K562 (cell line): ENCODE results near the gene GPSM3. TPM values are rescaled to one million over a fixed set of nuclear protein-coding genes. Genes with fewer than 3 reads are reported as not detected.

Source experiments
- CHCHD3 ChIP-seq: fragments of 250-450 bp; sonication (Bioruptor Pico); IDR thresholded peaks from 2 replicates; pipeline ENCODE4 v2.1.2; 2022; ENCODE audit warnings: mild to moderate bottlenecking
- CSDE1 ChIP-seq, 2 experiments: fragments of 450-650 bp; IDR thresholded peaks; 2 replicates each; pipeline ENCODE4 v1.6.1; 2016; ENCODE audit warnings: mild to moderate bottlenecking in 1 of 2
- CXXC5 ChIP-seq: fragments of 250-450 bp; sonication (Bioruptor Pico); IDR thresholded peaks from 2 replicates; pipeline ENCODE4 v1.8.0; 2022; ENCODE audit warnings: inconsistent platforms, mild to moderate bottlenecking, moderate library complexity
- DIDO1 ChIP-seq: fragments of 450-650 bp; IDR thresholded peaks from 2 replicates; pipeline ENCODE4 v1.6.1; 2016; ENCODE audit warnings: low read depth, missing biosample characterization, missing genetic modification characterization
- GABPB1 ChIP-seq: sonication (generic); formaldehyde crosslinking; IDR thresholded peaks from 2 replicates; pipeline ENCODE4 v1.8.0; 2022; ENCODE audit warnings: mild to moderate bottlenecking, missing genetic modification reagents
- KDM2B ChIP-seq: fragments of 250-450 bp; sonication (Bioruptor Pico); IDR thresholded peaks from 2 replicates; pipeline ENCODE4 v1.8.0; 2021; ENCODE audit warnings: mild to moderate bottlenecking, moderate library complexity
- LARP7 ChIP-seq: fragments of 450-650 bp; IDR thresholded peaks from 2 replicates; pipeline ENCODE4 v1.6.1; 2016
- MECOM ChIP-seq: fragments of 250-450 bp; sonication (Bioruptor Pico); IDR thresholded peaks from 2 replicates; pipeline ENCODE4 v1.8.0; 2022; ENCODE audit warnings: inconsistent platforms
- NKRF ChIP-seq: fragments of 450-650 bp; IDR thresholded peaks from 2 replicates; pipeline ENCODE4 v1.6.1; 2016; ENCODE audit warnings: borderline replicate concordance
- PHF8 ChIP-seq: fragments of 200-600 bp; sonication (generic); IDR thresholded peaks from 2 replicates; pipeline ENCODE4 v1.6.1; 2012; ENCODE audit warnings: mixed run types, mild to moderate bottlenecking, inconsistent platforms, low read length, moderate library complexity, borderline replicate concordance
- STAT6 ChIP-seq: sonication (generic); formaldehyde crosslinking; IDR thresholded peaks from 2 replicates; pipeline ENCODE4 v1.8.1; 2023; ENCODE audit warnings: mild to moderate bottlenecking, missing genetic modification reagents
- TBP ChIP-seq: optimal IDR thresholded peaks from 2 replicates; pipeline ENCODE3; 2011; ENCODE audit warnings: low read depth, low read length, improper control_type of control experiment
- TGIF2 ChIP-seq: sonication (generic); formaldehyde crosslinking; IDR thresholded peaks from 2 replicates; pipeline ENCODE4 v1.8.1; 2022; ENCODE audit warnings: mild to moderate bottlenecking, missing genetic modification reagents, moderate library complexity
- ZNF561 ChIP-seq: fragments of 450-650 bp; formaldehyde crosslinking; conservative IDR thresholded peaks from 2 replicates; pipeline ENCODE4 v1.4.0; 2020; ENCODE audit warnings: mild to moderate bottlenecking, moderate library complexity
- ZNF668 ChIP-seq: fragments of 250-450 bp; sonication (Bioruptor Pico); IDR thresholded peaks from 2 replicates; pipeline ENCODE4 v1.8.0; 2022; ENCODE audit warnings: mild to moderate bottlenecking, inconsistent platforms
- polyA plus RNA-seq, 8 experiments: library from polyadenylated mRNA; depleted of rRNA in 4 of 8; stranded (reverse) in 5 of 8; unstranded in 3 of 8; fragments of >200 nt; fragmentation: Nextera tagmentation in 2 of 8; fragmentation: Illumina TruSeq in 1 of 8; extraction: Ambion mirVana in 2 of 8; extraction: Trizol in 1 of 8; gene quantifications; 2 replicates each; pipeline versions ENCODE4 v1.2.1 to v1.2.3, GENCODE V29; 2011 to 2014; ENCODE audit warnings: inconsistent platforms in 1 of 8, missing spikeins in 1 of 8
- total RNA-seq, 7 experiments: library from RNA; depleted of rRNA in 6 of 7; stranded (reverse); fragments of >200 nt in 6 of 7; fragmentation: Illumina TruSeq in 2 of 7; extraction: Trizol in 2 of 7; gene quantifications; 2 replicates each; pipeline versions ENCODE4 v1.2.1 to v1.2.3, GENCODE V29; 2011 to 2021; ENCODE audit warnings: low replicate concordance in 1 of 7
- TF ChIP-seq, protein P1 (sequence below): fragments of 250-450 bp; sonication (Bioruptor Pico); IDR thresholded peaks from 2 replicates; pipeline ENCODE4 v1.9.0; 2021; ENCODE audit warnings: mild to moderate bottlenecking, inconsistent platforms
- TF ChIP-seq, protein P2 (sequence below): fragments of 450-650 bp; formaldehyde crosslinking; IDR thresholded peaks from 2 replicates; pipeline ENCODE4 v1.4.0; 2020; ENCODE audit warnings: mild to moderate bottlenecking, moderate library complexity

Gene GPSM3
- total and polyA plus RNA-seq, 9 of the 15 experiments (the other 6 are each of a cell fraction or from before 2014, with no cell fraction given), result 5.3 to 42.6 (median 24.4) TPM

- TF ChIP-seq NKRF (no peak; the same call in 1 of the 2 replicates), STAT6 (peak; percentile 90; the same call in 1 of the 2 replicates), TGIF2 (CRISPR knock-in tag) (peak; percentile 68; the same call in 1 of the 2 replicates), ZNF668 (CRISPR knock-in tag) (no peak), CXXC5 (CRISPR knock-in tag) (peak; percentile 89), MECOM (CRISPR knock-in tag) (0 out of 2 replicates have a peak, but pooled peaks have one; percentile 34), LARP7 (0 out of 2 replicates have a peak, but pooled peaks have one; percentile 69), DIDO1 (tag) (peak; percentile 79), TBP (peak; percentile 71), CSDE1 (IDR thresholded peaks at IDR 0.05) (peak in 1 of 2 experiments; percentile 76; a peak in 2 of 4 replicates), GABPB1 (CRISPR knock-in tag) (peak; percentile 94), KDM2B (CRISPR knock-in tag) (no peak), ZNF561 (no peak), CHCHD3 (CRISPR knock-in tag) (no peak), PHF8 (peak; percentile 59; the same call in 1 of the 2 replicates)
- TF ChIP-seq, protein P1, sequence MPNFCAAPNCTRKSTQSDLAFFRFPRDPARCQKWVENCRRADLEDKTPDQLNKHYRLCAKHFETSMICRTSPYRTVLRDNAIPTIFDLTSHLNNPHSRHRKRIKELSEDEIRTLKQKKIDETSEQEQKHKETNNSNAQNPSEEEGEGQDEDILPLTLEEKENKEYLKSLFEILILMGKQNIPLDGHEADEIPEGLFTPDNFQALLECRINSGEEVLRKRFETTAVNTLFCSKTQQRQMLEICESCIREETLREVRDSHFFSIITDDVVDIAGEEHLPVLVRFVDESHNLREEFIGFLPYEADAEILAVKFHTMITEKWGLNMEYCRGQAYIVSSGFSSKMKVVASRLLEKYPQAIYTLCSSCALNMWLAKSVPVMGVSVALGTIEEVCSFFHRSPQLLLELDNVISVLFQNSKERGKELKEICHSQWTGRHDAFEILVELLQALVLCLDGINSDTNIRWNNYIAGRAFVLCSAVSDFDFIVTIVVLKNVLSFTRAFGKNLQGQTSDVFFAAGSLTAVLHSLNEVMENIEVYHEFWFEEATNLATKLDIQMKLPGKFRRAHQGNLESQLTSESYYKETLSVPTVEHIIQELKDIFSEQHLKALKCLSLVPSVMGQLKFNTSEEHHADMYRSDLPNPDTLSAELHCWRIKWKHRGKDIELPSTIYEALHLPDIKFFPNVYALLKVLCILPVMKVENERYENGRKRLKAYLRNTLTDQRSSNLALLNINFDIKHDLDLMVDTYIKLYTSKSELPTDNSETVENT (CRISPR knock-in tag), result no peak
- TF ChIP-seq, protein P2, sequence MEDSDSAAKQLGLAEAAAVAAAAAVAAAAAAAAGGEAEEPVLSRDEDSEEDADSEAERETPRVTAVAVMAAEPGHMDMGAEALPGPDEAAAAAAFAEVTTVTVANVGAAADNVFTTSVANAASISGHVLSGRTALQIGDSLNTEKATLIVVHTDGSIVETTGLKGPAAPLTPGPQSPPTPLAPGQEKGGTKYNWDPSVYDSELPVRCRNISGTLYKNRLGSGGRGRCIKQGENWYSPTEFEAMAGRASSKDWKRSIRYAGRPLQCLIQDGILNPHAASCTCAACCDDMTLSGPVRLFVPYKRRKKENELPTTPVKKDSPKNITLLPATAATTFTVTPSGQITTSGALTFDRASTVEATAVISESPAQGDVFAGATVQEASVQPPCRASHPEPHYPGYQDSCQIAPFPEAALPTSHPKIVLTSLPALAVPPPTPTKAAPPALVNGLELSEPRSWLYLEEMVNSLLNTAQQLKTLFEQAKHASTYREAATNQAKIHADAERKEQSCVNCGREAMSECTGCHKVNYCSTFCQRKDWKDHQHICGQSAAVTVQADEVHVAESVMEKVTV, result no peak
Measured at GRCh38 chr6:32153564-32154513, 38.6 kb downstream of the GPSM3 start, which contains the start of gene PPT2 (continued).
